Activated CD4-positive, alpha-beta T cell treated with anti-CD3 and anti-CD28 coated beads, Interleukin-2, amount 10 ng/mL, durations not matched to agents 24 days and 14 days (primary cell): ENCODE data around the gene E2F4. TPM values are rescaled to one million over a fixed set of nuclear protein-coding genes. Genes with fewer than 3 reads are reported as not detected.

ENCODE experiments used
- total RNA-seq: library from RNA; stranded (reverse); gene quantifications from 2 replicates; pipeline ENCODE4 v1.2.3, GENCODE V29; 2022

Gene E2F4
- total RNA-seq, 1 donor from 2014 or later: 166 TPM

Other genes starting within 250 kb of the E2F4 start
- 6.8 and 7.0 TPM in 2 replicates for gene CES3, start 230.9 kb upstream of the E2F4 start, total RNA-seq
- 27.0 and 27.5 TPM in 2 replicates for gene CES4A, start 203.6 kb upstream of the E2F4 start, total RNA-seq
- gene CBFB, start 163.0 kb upstream of the E2F4 start, total RNA-seq: 163 and 172 TPM in 2 replicates
- gene PHAF1, start 82.2 kb upstream of the E2F4 start, total RNA-seq: 19.4 and 19.8 TPM in 2 replicates
- gene B3GNT9, start 41.2 kb upstream of the E2F4 start, total RNA-seq: 5.5 and 5.6 TPM in 2 replicates
- gene TRADD, start 32.2 kb upstream of the E2F4 start, total RNA-seq: 28.9 and 30.1 TPM in 2 replicates
- gene FBXL8, start 32.2 kb upstream of the E2F4 start, total RNA-seq: 25.1 and 30.0 TPM in 2 replicates
- gene HSF4, start 27.4 kb upstream of the E2F4 start, total RNA-seq: 48.5 and 54.0 TPM in 2 replicates
- gene NOL3, start 21.6 kb upstream of the E2F4 start, total RNA-seq: 31.0 and 36.7 TPM in 2 replicates
- gene MATCAP1, start 8.2 kb upstream of the E2F4 start, total RNA-seq: 51.3 and 55.1 TPM in 2 replicates
- gene EXOC3L1, start 2.0 kb upstream of the E2F4 start, total RNA-seq: 0.12 TPM in 1 of 2 replicates, not detected in the other
- gene ELMO3, start 7.0 kb downstream of the E2F4 start, total RNA-seq: 8.2 and 8.7 TPM in 2 replicates
- gene TMEM208, start 35.0 kb downstream of the E2F4 start, total RNA-seq: 65.0 and 65.6 TPM in 2 replicates
- gene FHOD1, start 55.3 kb downstream of the E2F4 start, total RNA-seq: 128 TPM in 2 replicates
- 5.3 TPM in 2 replicates for gene SLC9A5, start 56.8 kb downstream of the E2F4 start, total RNA-seq
- gene PLEKHG4, start 87.4 kb downstream of the E2F4 start, total RNA-seq: 43.4 and 43.8 TPM in 2 replicates
- gene KCTD19, start 134.6 kb downstream of the E2F4 start, total RNA-seq: 1.0 and 1.3 TPM in 2 replicates
- gene LRRC36, start 134.7 kb downstream of the E2F4 start, total RNA-seq: 0.23 TPM in 1 of 2 replicates, not detected in the other
- gene TPPP3, start 201.3 kb downstream of the E2F4 start, total RNA-seq: not detected in 2 replicates
- gene ZDHHC1, start 224.3 kb downstream of the E2F4 start, total RNA-seq: 0.54 and 0.85 TPM in 2 replicates
- gene HSD11B2, start 239.0 kb downstream of the E2F4 start, total RNA-seq: 3.5 and 5.2 TPM in 2 replicates